ENCODE data around the gene EFCAB9.
A peak's percentile ranks its signal among the peaks of the same experiment; 100 is the strongest.

Gene EFCAB9

DNA sequence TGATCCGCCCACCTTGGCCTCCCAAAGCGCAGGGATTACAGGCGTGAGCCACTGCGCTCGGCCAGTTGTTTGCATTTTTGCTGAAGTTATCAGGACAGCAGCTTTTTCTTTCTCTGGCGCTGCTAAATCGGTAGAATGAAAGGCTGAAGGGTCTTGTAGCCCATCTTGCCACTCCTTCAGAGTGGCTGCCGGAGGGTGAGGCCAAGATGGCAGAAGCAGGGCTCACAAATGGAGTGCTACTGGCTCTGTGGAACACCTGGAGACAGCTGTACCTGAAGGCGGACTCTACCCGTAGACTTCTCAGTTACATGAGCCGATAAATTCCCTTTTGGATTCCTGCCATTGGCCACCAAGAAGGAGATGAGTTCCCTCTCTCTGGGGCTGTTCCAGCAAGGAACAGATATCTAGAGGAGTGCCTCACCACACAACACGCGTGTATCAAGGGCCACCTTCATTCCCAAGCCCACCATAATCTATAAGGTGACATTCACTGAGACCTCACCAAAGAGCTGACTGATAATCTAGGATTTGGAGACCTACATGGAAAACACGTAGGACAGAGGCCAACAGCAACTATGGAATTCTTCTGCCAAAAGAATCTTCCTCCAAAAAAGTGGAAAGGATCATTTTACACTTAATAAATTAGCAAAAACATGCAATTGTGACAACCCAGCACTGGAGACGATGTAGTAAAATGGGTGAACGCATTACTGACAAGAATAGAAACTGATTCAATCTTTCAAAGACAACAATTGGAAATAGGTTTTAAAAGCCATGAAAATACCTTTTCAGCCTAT, 27.7 kb upstream of the EFCAB9 start:
- no peak for DNase-seq

DNA sequence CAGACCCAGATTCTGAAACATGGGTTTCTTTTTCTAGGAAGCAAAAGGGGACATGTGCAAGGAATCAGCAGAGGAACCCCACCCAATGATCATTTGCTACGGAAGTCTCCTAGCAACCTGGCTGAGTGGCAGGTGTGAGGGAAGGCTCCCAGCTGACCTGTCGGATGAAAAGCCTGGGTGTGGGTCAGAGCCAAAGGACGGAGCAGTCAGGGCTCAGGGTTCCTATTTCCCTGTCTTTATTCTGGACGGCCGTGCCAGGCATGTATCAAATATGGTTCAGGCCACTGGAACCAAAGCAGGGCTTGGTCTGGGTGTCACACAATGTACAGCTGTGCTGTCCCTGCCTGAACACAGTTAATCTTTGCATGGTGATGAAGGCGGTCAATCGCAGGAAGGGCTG, 26.1 kb upstream of the EFCAB9 start:
- DNase-seq, result no peak

DNA sequence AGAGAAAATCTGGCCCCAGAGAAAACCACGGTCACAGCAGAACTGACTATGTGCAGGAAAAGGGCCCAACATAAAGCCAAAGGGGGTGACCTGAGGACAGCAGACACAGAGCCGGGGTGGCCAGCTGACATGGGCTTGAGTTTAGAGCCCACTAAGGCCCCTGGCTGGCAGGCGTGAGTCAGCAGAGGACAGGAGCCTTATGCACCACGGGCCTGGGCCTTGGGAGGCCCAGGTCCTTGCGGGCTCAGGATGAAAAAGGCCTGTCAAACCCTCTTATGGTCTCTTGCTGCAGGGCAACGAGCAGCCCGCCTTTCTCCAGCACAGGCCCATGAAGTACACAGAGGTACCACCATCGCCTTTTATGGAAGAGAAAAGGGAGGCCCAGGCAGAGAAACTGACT, 25.7 kb upstream of the EFCAB9 start:
- DNase-seq, result no peak

DNA sequence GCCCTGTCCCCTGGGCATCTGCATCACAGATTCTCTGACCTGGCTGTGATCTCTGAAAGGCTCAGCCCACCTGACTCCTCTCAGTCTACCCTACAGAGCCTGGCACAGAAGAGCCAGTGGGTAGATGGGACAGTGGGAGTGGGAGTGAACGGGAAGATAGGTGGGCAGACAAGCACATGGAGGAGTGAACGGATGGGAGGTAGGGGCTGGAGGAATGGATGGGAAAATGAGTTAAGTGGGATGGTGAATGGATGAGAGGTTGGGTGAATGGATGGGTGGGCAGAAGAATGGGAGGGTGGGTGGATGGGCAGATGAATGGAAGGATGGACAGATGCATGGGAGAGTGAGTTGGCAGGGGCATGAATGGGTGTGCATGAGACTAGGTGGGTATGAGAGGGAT, 24.8 kb upstream of the EFCAB9 start:
- DNase-seq, result no peak

DNA sequence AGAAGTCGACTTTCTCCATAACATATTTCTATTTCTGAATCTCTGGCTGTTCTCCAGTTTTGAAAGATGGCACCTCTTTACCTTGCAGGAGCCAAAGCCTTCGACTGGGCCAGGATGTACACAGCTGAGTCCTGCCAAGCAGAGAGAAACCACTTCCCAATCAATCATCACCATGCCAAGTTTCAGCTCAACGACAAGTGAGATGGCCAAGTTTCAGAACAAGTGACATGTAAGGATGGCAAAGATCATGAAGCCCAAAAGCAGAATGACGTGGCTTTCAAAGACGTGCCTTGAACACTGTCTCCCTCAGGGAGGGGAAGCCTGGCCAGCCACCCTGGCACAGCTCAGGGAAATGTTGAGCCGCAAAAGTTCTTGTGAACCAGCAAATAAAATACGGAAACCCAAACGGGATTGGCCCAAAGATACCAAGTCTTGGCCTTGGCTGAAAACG, 23.7 kb upstream of the EFCAB9 start:
- no peak for DNase-seq

DNA sequence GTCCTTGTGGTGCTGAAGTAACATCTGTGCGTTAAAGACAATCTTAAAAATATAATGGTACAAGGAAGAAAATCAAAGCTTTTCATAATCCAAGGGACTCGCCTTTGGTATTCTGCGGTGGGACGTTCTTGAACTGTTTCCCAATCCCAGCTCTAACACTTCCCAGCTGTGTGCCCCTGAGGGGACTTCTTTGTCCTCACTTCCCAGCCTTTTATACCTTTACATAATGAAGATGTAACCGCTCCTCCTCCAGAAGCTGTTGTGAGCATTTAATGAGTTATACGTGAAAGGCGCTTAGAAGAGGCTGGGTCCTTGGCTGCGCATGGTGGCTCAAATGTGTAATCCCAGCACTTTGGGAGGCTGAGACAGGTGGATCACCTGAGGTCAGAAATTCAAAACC, 22.9 kb upstream of the EFCAB9 start:
- DNase-seq, result no peak

DNA sequence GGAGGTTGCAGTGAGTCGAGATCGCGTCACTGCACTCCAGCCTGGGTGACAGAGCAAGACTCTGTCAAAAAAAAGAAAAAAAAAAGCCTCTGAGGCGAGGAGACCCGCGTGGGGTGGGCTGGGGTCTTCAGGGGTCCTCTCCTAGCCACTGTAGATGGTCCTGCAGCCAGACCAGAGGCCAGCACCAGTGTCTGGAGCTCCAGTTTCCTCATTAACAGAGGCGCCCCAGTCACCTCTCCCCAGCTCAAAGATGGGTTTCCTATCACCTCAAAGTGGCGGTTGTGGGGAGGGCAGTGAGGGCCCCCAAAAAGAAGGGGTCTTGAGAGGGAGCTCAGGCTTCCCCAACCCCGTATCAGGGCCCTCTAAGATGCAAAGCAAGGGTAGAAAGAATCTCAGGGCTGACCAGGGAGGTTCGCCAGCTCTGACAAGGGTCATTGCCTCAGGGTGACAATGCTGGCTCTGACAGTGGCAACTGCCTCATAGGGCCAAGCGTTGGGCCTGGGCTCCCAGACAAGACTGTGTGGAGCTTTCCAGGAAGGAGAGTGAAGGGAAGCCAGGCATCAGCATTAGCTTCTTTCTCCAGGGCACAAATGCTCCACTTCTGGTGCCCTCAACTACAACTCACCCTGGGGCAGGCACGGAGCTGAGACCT, 20.9 kb upstream of the EFCAB9 start:
- DNase-seq, result no peak

DNA sequence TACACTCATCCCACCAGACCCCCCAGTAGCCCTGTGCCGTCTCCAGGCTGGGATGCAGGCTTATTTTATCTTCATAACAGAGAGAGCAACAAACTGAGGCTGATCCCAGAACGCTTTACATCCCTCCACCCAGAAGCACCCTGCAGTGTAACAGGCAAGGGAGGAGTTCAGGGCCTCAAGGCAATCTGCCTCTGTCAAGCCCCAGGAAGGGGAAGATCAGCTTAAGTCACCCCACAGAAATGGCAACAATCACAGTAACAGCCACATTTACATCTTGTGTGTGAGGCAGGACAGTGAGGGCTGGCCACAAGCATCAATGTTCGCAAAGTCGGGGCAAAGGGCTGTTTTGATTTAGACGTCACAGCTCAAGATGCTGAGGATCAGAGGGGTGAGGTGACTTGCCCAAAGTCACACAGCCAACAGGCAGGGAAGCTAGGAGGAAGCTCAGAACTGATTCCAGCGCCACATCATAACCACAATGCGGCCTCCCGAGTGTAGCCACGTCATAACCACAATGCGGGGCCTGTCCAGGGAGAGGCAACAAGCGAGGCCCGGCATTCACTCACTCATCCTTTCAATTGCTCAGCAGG, 20.3 kb upstream of the EFCAB9 start:
- peak; percentile 46 for DNase-seq

DNA sequence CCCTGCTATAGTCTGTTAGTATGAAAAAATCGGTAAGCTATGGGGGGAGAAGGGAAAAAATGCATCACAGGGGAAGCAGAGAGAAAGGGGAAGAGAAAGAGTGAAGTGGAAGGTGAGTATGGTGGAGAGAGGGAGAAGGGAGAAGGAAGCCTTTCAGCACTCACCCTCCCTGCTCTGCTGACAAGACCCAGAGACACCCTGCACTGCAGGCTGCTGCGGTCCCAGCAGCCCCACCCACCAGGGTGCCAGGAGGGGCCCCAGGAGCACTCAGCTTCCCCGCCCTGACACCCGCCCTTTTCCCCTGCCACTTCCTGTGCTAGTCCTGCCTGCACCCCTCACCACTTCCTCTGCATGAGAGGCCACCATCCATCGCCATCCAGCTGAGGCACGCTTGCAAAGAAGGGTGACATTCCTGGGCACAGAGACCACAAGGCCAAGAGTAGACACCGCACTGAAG, 18.7 kb upstream of the EFCAB9 start:
- no peak for DNase-seq

DNA sequence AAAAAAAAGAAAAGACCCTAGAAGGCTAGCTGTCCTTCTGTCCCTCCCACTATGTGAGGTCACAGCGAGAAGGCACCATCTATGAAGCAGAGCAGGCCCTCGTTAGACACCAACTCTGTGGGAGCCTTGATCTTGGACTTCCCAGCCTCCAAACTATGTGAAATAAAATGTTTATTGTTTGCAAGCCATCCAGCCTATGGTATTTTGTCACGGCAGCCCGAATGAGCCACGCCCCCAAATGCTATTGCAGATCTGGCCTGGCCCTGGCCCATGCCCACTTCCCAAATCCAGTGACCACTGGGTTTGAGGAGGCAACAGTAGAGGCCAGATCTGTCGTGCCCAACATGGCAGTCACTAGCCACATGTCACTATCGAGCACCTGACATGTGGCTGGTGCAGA, 16.8 kb upstream of the EFCAB9 start:
- DNase-seq, result no peak

DNA sequence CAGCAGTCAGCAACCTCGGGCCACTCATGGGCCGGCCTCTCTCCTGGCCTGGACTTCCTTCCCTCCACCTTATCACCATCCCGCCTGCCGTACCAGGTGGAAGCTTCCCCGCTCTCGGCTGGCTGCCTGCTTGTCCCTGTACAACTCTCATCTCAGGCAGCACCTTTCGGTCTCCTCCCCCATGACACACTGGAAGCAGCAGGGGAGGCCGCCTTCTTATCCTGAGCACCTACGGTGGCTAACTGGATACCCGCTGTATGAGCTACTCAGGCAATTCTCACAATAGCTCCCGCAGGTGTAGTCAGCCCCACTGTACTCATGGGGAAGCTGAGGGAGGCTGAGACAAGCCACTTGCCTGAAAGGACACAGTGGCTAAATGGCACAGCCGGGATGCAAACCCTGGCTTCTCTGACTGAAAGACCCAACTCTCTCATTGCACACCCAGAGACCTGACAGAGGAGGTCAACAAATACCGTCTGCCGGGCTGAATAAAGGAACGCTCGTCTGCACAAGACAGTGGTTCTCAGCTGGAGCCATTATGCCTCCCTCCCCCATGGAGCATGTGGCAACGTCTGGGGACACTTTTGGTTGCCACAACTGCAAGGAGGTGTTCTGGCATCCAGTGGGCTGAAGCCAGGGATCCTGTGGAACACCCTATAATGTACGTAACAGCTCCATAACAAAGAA, 15.5 kb upstream of the EFCAB9 start:
- DNase-seq, result no peak

DNA sequence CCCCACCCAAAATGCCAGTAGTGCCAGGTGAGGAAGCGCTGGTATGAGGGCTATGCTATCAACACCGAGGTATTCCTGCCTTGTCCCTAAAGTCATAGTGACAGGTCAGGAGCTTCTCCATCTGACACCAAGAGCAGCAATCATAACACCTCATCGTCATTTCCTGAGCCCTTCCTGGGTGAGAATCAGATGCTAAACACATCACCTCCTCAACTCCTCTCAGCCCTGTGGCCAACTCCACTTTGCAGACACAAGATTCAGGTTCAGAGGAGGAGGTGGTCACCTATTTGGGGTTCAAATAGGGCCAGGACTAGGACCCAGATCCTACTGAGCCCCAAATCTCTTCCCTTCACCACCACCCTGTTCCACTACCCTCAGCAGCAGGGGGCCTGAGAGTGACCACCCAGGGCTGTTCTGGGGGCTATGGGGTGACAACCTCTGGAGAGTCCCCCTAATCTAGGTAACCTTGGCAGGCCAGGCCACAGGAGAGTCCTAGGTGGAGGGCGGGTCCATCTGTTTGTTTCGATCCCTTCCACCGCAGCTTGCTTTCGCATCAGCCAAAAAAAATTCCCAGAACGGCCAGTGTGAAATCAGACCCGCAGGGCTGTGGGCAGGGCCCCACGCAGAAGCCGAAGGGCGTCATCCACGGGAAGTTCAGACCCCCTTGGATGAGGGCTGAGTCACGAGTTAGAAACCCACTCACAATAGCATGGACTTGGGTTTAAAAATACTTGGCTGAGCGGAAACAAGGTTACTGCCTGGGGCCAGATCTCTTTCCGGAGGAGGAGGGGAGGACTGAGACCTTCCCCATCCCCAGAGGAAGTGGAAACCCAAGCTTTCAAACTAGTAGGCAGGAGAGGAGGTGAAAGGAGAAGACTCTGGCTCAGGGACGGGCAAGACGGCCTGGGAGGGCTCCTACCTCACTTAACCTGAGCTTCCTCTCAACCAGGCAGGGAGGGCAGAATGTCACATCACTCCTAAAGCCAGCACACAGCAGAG, 14.7 kb upstream of the EFCAB9 start:
- no peak for DNase-seq

DNA sequence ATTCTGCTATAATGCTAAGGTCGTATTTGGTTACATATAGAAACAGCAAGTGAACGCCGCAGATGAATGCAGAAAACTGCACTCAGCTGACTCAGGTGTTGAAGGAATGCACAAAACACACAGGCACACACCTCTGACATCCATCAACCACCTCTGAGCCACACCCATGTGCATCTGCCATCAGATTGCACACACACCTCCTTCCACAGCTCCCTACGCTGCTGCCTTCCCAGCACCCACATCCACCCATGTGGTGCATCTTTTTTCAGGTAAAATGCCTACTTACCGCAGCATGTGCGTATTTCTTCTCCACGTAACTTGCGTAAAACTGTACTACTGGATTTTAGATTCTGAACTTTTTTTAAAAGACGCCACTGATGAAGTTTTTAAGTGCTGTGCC, 13.0 kb upstream of the EFCAB9 start:
- no peak for DNase-seq

DNA sequence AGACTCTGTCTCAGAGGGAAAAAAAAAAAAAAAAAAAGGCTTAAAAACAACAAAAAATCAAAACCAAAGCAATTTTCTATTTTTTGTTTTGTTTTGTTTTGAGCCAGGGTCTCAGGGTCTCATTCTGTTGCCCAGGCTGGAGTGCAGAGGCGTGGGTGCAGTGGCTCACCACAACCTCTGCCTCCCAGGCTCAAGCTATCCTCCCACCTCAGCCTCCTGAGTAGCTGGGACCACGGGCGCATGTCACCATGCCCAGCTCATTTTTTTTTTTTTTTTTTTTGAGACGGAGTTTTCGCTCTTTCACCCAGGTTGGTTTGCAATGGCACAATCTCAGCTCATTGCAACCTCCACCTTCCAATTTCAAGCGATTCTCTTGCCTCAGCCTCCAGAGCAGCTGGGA, 11.7 kb upstream of the EFCAB9 start:
- DNase-seq, result no peak

DNA sequence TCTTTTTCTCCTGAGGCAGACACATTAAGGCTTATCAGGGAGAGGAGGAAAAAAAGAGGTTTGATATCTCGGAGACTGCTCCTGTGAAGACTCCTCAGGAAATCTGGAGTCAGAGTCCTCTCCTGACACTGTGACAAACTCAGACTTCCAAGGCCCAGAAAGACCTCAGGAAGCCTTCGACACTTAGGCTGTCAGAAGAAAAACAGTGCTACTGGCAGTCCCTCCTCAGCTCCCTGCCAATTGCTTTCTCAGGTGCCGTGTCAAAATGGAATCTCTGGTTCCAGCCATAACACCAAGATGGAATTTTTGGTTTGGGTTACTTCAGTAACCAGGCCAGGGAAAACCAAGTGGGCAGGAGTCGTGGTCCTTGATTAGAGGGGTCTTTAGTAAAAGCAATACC, 10.1 kb upstream of the EFCAB9 start:
- no peak for DNase-seq

DNA sequence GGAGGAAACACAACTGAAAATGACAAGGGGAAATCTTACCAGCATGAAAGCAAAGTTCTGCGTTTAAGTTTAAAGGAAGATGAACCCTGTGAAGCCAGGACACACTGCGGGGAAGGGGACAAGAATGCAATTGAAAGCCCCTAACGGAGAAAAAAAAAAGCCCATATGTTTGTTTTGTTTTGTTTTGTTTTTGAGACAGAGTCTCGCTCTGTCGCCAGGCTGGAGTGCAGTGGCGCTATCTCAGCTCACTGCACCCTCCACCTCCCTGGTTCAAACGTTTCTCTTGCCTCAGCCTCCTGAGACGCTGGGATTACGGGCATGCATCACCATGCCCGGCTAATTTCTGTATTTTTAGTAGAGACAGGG, 8.9 kb upstream of the EFCAB9 start:
- DNase-seq, result no peak

DNA sequence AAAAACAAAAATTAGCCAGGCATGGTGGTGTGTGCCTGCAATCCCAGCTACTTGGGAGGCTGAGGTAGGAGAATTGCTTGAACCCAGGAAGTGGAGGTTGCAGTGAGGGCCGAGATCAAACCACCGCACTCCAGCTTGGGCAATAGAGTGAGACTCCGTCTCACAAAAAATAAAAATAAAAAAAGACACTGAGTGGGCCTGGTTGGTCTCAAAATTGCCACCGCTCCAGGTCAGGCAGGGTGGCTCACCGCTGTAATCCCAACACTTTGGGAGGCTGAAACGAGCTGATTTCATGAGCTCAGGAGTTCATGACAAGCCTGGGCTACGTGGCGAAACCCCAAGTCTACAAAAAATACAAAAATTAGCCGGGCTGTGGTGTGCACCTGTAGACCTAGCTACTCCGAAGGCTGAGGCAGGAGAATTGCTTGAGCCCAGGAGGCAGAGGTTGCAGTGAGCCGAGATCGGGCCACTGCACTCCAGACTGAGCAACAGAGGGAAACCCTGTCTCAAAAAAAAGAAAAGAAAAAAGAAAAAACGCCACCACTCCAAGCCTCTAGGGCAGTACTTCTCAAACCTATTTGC, 7.8 kb upstream of the EFCAB9 start:
- no peak for DNase-seq

DNA sequence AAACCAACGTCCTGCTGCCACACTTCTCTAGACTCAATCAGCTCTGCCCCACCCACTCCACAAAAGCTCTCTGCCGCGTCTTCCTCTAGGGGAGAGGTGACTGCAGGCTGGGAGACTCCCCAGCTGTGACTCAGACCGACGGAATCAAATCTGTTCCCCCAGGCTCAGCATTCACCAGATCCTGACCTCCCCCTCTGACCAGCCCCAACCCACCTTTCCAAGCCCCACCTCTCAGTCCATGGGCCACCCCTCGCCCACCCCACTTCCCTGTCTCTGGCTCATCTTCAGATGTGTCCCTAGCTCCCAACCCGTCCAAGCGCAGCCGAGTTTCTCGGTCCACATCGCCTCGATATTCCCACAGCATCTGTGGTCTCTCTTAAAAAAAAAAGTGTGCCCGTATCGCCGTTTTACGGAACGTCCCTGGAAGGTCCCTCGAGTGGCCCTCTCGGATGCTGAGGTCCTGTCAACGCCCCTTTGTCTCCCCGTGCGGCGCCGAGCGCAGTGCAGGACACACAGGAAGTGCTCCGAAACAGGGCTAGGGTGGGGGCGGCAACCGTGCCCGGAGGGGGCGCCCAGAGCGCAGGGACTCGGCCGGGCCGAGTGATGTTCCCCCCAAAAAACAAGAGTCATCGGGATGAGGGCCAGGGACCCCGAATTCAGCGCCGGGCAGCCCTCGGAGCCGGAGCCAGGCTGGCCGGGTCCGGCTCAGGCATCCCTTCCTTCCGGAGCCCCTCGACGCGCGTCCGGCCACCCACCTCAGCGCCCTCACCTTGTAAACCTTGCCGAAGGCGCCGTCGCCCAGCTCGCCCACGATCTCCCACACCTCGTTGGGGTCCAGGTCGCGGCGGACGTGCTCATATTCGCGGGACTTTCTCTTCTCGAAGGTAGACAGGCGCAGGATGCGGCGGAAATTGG, 6.6 kb upstream of the EFCAB9 start:
- peak; percentile 81 for DNase-seq

DNA sequence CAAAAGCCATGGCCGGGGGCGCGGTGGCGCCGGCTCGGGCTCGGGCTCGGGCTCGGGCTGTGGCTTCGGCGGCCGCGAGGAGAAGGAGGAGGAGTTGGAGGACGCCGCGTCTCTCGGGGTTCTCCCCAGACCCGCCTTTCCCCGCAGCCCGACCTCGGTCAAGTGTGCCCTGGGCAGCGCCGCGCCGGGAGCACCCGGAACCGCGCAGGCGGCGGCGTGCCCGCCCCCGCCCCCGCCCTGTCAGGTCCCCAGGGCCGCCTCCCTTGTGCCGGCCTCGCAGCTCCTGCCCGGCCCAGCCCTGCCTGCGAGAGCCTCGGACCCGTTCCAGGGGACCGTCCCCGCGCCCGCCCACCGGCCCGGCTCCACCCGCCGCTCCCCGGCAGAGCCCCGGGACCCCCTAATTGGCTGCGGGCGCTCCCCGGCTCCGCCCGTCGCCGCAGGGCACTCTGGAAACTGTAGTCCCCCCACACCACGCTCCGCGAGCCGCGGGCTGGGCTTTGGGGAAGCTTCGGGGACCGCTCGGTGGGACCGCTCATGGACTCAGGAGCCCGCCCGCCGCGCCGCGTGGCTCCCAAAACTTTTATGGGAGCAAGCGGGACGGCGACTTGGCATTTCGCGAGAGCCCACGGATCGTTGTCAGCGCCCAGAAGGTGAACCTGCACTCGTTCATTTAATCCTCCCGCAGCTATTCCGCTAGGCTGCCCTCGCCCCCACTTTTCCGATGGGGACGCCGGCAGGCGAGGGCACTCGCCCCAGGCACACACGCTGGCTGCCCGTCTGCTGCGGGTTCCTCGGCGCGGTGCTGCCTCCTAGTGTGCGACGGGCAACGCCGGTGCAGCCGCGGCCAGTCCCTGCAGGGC, 5.7 kb upstream of the EFCAB9 start, which contains the start of gene STK10:
STK10 (minus strand) TSS at position 192 of the 860 bp plus-strand sequence; CDS start at position 10, 182 bp downstream.
- DNase-seq, result peak; percentile 94
